Breast epithelium (tissue), 4 donors: ENCODE results near the gene SGPP1. TPM values are rescaled to one million over a fixed set of nuclear protein-coding genes. Genes with fewer than 3 reads are reported as not detected.

Experiments used
- DNase-seq, 2 donors: peaks; one replicate each; pipeline ENCODE4 v3.0.0-alpha.2; 2019; ENCODE audit warnings: low spot score in 2 of 2
- H3K27ac ChIP-seq, 2 donors: fragments of 200-600 bp; sonication (generic) in 1 of 2; one replicate each; pipeline ENCODE4 v1.5.1; 2016 to 2019; ENCODE audit warnings: mild to moderate bottlenecking in 1 of 2
- H3K27me3 ChIP-seq, 2 donors: fragments of 200-600 bp; sonication (generic) in 1 of 2; one replicate each; pipeline versions ENCODE4 v1.5.1 to v1.6.0; 2017 to 2019; ENCODE audit warnings: control low read depth in 1 of 2, mild to moderate bottlenecking in 1 of 2
- H3K36me3 ChIP-seq: fragments of 200-600 bp; one replicate; pipeline ENCODE4 v1.5.1; 2019
- H3K4me1 ChIP-seq, 2 donors: fragments of 200-600 bp; sonication (generic); one replicate each; pipeline ENCODE4 v1.5.1; 2016 to 2019; ENCODE audit warnings: control low read depth in 1 of 2
- H3K4me3 ChIP-seq, 3 donors: fragments of 200-600 bp; sonication (generic); 1 replicate in 2 of 3; 2 replicates in 1 of 3; pipeline ENCODE4 v1.5.1; 2016 to 2019; ENCODE audit warnings: mild to moderate bottlenecking in 3 of 3, moderate library complexity in 2 of 3
- H3K9me3 ChIP-seq, 2 donors: fragments of 200-600 bp; sonication (generic) in 1 of 2; one replicate each; pipeline ENCODE4 v1.5.1; 2016 to 2019; ENCODE audit warnings: control low read depth in 1 of 2
- POLR2A ChIP-seq: fragments of 450-650 bp; IDR thresholded peaks from one replicate; pipeline ENCODE4 v1.6.1; 2016; ENCODE audit warnings: antibody characterized with exemption, mild to moderate bottlenecking, moderate library complexity
- POLR2AphosphoS5 ChIP-seq, 3 donors: sonication (generic); formaldehyde crosslinking; IDR thresholded peaks; one replicate each; pipeline ENCODE4 v1.6.1; 2017; ENCODE audit warnings: antibody characterized with exemption in 3 of 3
- intact Hi-C: fragments of 100-400 bp; cut with DNase I; formaldehyde crosslinking; loops from one replicate; pipeline ENCODE4 v1.15.1; 2023; ENCODE audit warnings: low total_unique reads
- total RNA-seq, 3 donors: library from RNA; depleted of rRNA; stranded (reverse); fragments of >200 nt; gene quantifications; one replicate each; pipeline ENCODE4 v1.1.0, GENCODE V29; 2016
- TF ChIP-seq, protein P1 (sequence below), 3 donors: fragments of 450-650 bp; IDR thresholded peaks; one replicate each; pipeline ENCODE4 v1.5.1; 2016 to 2017; ENCODE audit warnings: antibody characterized with exemption in 3 of 3, mild to moderate bottlenecking in 3 of 3, moderate library complexity in 3 of 3

SGPP1 gene
- total RNA-seq, 3 donors from 2014 or later: 22.2 to 29.9 (median 22.3) TPM

DNA sequence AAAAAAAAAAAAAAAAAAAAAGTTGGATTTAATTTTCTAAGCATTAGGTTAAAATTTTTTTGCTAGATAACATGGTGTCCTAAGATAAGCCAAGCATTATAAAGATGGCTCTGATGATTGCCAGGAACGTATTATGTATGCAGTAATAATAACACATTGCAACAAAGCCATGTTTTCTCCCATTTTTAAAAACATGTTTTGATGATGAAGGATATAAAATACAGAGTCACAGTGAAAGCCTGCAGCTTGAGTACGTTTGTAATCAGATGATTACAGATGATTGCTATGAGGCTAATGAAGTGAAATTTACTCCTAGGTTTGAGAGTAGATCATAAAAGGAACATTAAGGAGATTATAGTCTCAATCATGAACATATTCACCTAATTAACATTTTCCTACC lies 72.9 kb downstream of the SGPP1 start:
- DNase-seq: no peak
- Histone ChIP-seq H3K4me1 (no peaks in the 10 kb centered on the region), H3K27me3 (no peaks in the 10 kb centered on the region), H3K4me3 (no peak overlapping the region), H3K9me3 (no peaks in the 10 kb centered on the region), H3K36me3 (no peaks in the 10 kb centered on the region), H3K27ac (no peak overlapping the region)
- no peak for TF ChIP-seq POLR2A
- no peak for TF ChIP-seq POLR2AphosphoS5 (IDR thresholded peaks at IDR 0.05)
- TF ChIP-seq, protein P1, sequence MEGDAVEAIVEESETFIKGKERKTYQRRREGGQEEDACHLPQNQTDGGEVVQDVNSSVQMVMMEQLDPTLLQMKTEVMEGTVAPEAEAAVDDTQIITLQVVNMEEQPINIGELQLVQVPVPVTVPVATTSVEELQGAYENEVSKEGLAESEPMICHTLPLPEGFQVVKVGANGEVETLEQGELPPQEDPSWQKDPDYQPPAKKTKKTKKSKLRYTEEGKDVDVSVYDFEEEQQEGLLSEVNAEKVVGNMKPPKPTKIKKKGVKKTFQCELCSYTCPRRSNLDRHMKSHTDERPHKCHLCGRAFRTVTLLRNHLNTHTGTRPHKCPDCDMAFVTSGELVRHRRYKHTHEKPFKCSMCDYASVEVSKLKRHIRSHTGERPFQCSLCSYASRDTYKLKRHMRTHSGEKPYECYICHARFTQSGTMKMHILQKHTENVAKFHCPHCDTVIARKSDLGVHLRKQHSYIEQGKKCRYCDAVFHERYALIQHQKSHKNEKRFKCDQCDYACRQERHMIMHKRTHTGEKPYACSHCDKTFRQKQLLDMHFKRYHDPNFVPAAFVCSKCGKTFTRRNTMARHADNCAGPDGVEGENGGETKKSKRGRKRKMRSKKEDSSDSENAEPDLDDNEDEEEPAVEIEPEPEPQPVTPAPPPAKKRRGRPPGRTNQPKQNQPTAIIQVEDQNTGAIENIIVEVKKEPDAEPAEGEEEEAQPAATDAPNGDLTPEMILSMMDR (IDR thresholded peaks at IDR 0.05): no peak
- intact Hi-C loops: no loop called here

DNA sequence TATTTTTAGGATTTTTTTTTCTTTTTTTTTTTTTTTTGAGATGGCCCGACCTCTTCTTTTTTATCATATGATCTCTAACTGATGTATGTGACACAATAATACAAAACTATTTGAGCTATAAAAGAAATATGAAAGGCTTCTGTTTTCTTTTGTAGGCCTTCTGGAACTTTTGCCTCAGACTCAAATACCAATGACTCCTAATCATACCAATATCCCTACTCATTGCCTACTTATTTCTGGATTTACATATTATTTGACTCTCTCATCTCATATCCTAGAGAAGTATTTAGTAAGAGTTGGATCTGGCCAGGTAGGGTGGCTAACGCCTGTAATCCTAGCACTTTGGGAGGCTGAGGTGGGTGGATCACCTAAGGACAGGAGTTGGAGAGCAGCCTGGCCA lies 73.5 kb downstream of the SGPP1 start:
- no peaks in the 10 kb centered on the region for H3K27me3 ChIP-seq
- DNase-seq: no peak
- H3K4me3 ChIP-seq: no peak overlapping the region
- no peaks in the 10 kb centered on the region for H3K9me3 ChIP-seq
- TF ChIP-seq, protein P1 (IDR thresholded peaks at IDR 0.05): no peak
- TF ChIP-seq POLR2AphosphoS5 (IDR thresholded peaks at IDR 0.05) (no peak), POLR2A (no peak)
- no peaks in the 10 kb centered on the region for H3K4me1 ChIP-seq
- no peak overlapping the region for H3K27ac ChIP-seq
- intact Hi-C loops: no loop called here
- H3K36me3 ChIP-seq: no peaks in the 10 kb centered on the region

DNA sequence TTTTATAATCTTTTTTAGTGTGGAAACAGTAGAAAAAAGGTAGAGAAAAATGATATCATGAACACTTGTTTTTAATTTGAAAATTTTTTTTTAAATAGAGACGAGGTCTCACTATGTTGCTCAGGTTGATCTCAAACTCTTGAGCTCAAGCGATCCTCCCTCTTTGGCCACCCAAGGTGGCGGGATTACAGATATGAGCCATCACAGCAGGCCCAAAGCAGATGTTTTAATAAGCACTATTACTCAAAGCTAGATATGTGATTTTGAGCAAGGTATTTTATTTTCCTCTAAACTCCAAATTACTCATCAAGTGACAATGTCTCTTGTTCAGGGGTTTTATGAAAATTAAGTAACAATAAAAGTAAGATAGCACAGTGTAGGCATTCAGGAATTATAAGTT lies 75.5 kb downstream of the SGPP1 start:
- no peak for DNase-seq
- no peak overlapping the region for H3K4me3 ChIP-seq
- no peaks in the 10 kb centered on the region for H3K27me3 ChIP-seq
- H3K4me1 ChIP-seq: no peaks in the 10 kb centered on the region
- H3K27ac ChIP-seq: no peak overlapping the region
- no peaks in the 10 kb centered on the region for H3K9me3 ChIP-seq
- H3K36me3 ChIP-seq: no peaks in the 10 kb centered on the region
- TF ChIP-seq POLR2A (no peak), POLR2AphosphoS5 (IDR thresholded peaks at IDR 0.05) (no peak)
- TF ChIP-seq, protein P1 (IDR thresholded peaks at IDR 0.05): no peak
- intact Hi-C loops: no loop called here

DNA sequence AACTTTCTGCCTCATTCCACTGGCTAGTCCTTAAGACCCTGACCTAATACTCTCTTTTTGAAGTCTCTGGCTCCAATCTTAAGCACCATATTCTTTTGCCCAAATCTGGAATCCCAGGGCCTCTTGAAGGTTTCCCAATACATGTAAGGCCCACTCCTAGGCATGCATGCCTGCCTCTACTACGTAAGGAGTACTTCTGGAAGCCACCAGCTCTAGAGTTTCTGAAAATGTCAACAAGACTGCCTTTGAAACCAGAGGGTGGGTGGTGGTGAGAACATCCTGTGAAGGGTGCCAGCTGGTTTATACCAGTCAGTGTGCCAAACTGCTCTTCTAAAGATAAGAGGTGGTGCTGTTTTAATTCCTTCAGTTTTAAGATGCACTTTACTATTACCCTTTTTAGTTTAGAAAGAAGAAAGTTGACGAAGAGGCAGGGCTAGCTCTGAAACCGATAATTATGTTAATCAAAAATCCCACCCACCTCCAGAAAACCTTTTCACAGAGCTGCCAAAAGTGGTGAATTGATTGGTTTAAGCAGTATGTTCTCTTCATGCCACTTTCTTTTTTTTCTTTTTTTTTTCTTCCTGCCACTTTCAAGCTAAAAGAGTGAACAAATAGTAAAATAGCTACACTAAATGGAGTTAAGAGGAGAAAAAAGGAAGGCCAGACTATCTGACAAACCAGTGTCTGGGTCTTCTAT lies 77.5 kb downstream of the SGPP1 start:
- Histone ChIP-seq H3K9me3 (no peaks in the 10 kb centered on the region), H3K27ac (no peak overlapping the region), H3K4me1 (no peaks in the 10 kb centered on the region), H3K27me3 (no peaks in the 10 kb centered on the region), H3K36me3 (no peaks in the 10 kb centered on the region), H3K4me3 (no peak overlapping the region)
- intact Hi-C loops: no loop called here
- TF ChIP-seq POLR2AphosphoS5 (IDR thresholded peaks at IDR 0.05) (no peak), POLR2A (no peak)
- TF ChIP-seq, protein P1 (IDR thresholded peaks at IDR 0.05): no peak
- DNase-seq: no peak

DNA sequence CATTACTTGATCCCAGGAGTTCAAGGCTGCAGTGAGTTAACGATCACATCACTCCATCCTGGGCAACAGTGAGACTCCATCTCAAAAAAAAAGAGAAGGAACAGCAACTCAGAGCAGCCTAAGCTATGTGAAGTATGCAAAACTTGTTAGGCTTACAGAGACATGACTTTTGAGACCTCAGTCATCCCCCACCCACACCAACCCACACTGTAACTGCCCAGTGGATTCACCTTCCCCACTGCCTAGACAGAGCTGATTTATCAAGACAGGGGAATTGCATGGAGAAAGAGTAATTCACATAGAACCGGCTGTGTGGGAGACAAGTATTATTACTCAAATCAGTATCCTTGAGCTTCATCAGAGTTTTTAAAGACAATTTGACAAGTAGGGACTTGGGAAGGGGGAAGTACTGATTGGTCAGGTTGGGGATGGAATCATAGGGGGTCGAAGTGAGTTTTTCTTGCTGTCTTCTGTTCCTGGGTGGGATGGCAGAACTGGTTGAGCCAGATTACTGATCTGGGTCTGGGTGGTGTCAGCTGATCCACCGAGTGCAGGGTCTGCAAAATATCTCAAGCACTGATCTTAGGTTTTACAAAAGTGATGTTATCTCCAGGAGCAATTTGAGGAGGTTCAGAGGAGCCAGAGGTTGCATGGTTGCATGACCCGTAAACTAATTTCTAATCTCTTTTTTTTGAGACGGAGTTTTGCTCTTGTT lies 80.0 kb downstream of the SGPP1 start:
- Histone ChIP-seq H3K9me3 (no peaks in the 10 kb centered on the region), H3K4me3 (no peak overlapping the region), H3K4me1 (peaks cover 0 to 2% of the 10 kb centered on the region in 2 donors), H3K27ac (no peak overlapping the region), H3K36me3 (no peaks in the 10 kb centered on the region), H3K27me3 (no peaks in the 10 kb centered on the region)
- no peak for DNase-seq
- intact Hi-C loops: no loop called here
- TF ChIP-seq, protein P1 (IDR thresholded peaks at IDR 0.05): no peak
